Epithelial cell of prostate (primary cell): Measurements from ENCODE around the gene MAB21L2.

Source experiments
- DNase-seq: peaks from one replicate; pipeline ENCODE4 v3.0.0-alpha.2; 2011; ENCODE audit warnings: low read depth, low spot score
- H3K27ac ChIP-seq: fragments of 450-650 bp; 2 replicates; pipeline ENCODE4 v1.5.1; 2017; ENCODE audit warnings: mild to moderate bottlenecking

MAB21L2 gene

DNA sequence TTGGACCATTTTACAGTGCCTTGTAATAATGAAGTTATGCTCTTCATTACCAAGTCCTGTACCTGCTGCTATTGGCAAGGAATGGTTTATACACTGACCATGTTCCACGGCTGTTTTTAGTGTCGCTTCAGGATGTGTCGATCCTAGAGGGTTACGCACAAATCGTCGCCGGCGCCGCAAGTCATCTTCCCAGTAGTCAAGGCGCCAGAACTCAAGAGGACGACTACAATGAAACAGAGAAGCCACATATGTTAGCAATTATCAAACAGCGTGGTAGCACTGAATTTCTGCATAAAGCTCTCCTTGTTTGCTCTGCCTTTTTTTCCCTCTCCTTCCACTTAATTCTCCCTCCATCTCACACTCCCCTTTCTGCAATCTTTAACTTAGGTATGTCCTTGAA is 17.0 kb downstream of the MAB21L2 start:
- DNase-seq, result no peak
- no peak overlapping the region for H3K27ac ChIP-seq

- no peak for DNase-seq
- no peak overlapping the region for H3K27ac ChIP-seq
Observed at GRCh38 chr4:150599547-150599946, 17.6 kb downstream of the MAB21L2 start.

DNA sequence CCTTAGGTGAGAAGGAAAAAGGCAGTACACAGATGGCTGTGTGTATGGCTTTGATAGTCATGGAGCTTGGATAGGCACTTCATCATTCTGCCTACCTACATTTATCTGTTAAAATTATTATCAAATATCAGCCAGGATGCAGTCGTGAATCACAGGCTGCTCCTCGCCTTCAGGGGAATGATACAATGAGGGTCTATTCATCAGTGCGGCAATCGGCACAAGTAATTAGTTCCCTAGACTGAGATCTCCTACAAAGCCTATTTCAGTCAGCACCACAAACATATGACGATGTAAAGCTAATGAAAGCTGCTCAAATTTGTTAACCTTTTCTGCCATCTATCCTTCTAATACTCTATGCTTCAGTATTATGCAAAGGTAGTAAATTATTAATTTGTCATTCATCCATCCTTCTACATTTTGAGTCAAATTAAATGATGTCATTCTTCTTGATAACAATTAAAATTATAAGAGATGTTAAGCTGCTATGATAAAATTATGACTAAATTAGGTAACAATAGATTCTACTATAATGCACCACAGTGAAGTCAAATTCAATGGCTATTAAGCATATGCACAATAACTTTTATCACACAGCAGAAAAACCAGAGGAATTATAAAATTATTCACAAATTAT is 19.0 kb downstream of the MAB21L2 start:
- no peak for DNase-seq
- H3K27ac ChIP-seq, result no peak overlapping the region

GRCh38 chr4:150609131-150609530 is 27.2 kb downstream of the MAB21L2 start:
- no peak overlapping the region for H3K27ac ChIP-seq
- no peak for DNase-seq

DNA sequence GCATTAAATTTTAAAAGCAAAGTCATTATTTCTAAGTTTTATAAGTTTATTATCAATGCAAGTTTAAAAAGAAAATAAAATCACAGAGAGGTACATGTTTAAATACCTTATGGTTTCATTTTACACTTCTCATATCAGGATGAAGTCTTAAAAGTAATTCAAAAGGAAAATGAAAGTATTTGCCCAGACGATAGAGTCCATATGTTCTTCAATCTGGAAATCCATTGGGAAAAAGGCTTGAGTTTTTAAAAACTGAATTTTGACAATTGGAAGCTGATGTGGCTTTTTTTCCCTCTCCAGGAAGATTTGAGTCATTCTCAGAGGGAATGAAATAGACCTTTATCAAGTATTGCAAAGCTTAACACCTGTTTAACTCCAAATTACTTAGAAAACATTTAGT is 37.1 kb downstream of the MAB21L2 start:
- DNase-seq, result no peak

DNA sequence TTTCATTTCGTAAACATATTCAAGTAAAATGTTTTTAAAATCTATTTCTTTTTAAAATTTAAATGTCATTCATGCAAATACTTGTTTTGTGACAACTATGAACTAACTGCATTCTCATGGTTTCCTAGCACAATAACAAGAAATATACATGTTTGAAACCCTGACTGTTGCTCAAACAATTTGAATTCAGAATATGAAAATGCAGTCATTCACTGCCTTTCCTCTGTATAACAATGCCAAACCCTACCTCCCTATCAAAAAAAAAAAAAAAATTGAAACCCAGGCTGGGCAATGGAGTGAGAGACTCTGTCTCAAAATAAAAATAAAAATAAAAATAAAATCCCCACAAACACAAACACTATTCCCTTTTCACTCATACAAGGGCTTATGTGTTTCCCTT is 42.1 kb downstream of the MAB21L2 start:
- no peak for DNase-seq
- no peak overlapping the region for H3K27ac ChIP-seq

More for the DNA sequence above, 37.1 kb downstream of the MAB21L2 start:
- H3K27ac ChIP-seq, result no peak overlapping the region

- no peak for DNase-seq
Observed at GRCh38 chr4:150625033-150625432, 43.1 kb downstream of the MAB21L2 start.

DNA sequence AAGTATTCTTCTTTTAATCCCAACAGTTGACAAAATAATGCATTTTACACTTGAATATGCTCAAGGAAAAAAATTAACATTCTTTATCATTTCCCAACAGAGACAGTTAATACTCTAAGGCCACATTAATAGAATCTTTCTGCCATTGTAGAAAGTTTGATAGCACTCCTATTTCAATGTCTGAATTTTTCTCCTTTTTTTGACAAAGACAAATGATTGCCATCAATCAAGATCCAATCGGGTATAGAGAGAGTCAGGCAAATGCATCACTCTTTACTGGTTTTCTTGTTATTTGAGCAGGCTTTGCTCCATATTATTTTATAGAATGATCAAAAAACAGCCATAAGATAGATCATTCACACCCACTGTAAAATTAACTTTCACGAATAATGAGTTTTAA is 46.1 kb downstream of the MAB21L2 start:
- no peak for DNase-seq
- H3K27ac ChIP-seq, result no peak overlapping the region

More at GRCh38 chr4:150625033-150625432, 43.1 kb downstream of the MAB21L2 start:
- H3K27ac ChIP-seq, result no peak overlapping the region

GRCh38 chr4:150632639-150633038 is 50.7 kb downstream of the MAB21L2 start:
- no peak overlapping the region for H3K27ac ChIP-seq
- DNase-seq, result no peak
